Left lobe of liver (tissue), 2 donors: ENCODE measurements around the gene GNB1L. TPM values are rescaled to one million over a fixed set of nuclear protein-coding genes. Genes with fewer than 3 reads are reported as not detected.
"Not testable (repeated sequence)": the region's sequence is repeated elsewhere in the genome, so short reads cannot be mapped to it uniquely, and the experiment has no call there.

ENCODE experiments used
- ATAC-seq: fragments of 200-7000 bp; cut with Tn5 transposase; one replicate; pipeline ENCODE4 v1.9.1; 2020; ENCODE audit warnings: mild to moderate bottlenecking, moderate library complexity
- DNase-seq: peaks from one replicate; pipeline ENCODE4 v3.0.0-alpha.2; 2020; ENCODE audit warnings: low spot score
- total RNA-seq: library from RNA; stranded (reverse); gene quantifications from one replicate; pipeline ENCODE4 v1.2.1, GENCODE V29; 2021
- donor health status: DM: no; HTN: no; CAD: no; lungs with moderate emphysema.
- donor health status: DM: no; HTN: yes; CAD: no.

GNB1L gene
- total RNA-seq, 1 donor from 2014 or later: 4.3 TPM

GRCh38 chr22:19890502-19891316 is 36.0 kb upstream of the GNB1L start:
- no peak for DNase-seq
- no peak for ATAC-seq

- ATAC-seq (no peak), DNase-seq (no peak)
These were observed 35.3 kb upstream of the GNB1L start for GRCh38 chr22:19889951-19890350.

DNA sequence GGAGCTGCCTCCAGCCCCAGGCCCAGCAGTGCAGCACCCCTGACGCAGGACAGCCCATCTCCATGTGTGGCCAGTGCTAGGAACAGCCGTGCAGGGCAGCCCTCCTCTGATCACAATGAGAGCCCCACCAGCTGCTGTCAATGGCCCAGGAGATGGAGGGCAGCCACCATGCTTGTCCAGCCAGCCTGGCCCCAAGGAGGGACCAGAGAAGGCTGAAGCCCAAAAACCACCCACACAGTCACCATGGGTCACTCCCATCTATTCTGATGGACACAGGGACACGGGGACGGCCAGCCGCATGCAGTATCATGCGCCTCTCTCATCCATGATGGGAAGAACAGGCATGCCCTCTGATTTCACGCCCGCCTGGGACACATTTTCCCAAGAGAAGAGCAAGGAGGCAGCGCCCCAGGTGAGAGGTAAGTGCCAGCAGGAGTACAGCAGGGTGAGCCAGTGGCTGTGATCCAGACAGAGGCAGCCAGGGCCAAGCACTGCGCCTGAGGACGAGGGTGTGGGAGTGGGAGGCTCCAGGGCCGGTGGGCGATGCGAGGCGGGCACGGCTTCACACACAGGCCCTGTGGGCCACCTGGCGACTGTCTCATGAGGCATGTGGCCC is 33.6 kb upstream of the GNB1L start:
- ATAC-seq: no peak
- DNase-seq: no peak

DNA sequence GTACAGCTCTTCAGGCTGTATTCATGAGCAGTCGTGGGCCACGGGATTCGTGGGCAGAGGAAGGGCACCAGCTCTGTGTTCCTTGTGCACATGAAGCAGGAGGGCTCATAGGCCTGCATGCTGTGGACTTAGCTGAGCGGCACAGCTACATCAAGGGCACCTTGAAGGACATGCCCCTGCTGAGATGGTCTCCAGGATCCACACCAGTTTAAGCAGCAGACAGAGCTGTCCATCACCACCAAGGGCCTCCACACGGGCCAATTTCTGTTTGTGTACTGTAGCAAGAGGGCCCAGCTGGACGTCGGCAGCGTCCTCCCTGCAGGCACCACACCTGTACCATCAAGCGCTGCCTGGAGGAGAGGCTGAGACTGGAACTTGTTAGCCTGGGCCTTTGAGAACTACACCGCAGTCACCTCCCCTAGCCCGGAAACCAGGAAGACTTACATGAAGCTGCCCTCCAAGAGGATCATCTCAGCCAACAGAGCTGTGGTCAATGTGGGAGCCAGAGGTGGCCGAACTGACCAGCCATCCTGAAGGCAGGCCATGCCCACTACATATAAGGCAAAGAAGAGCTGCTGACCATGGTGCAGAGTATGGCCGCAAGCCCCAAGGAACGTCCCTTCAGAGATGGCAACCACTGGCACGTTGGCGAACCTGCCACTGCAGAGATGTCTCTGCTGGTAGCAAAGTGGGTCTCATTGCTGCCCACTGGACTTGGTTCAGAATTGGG is 32.7 kb upstream of the GNB1L start:
- no peak for DNase-seq
- ATAC-seq: no peak

DNA sequence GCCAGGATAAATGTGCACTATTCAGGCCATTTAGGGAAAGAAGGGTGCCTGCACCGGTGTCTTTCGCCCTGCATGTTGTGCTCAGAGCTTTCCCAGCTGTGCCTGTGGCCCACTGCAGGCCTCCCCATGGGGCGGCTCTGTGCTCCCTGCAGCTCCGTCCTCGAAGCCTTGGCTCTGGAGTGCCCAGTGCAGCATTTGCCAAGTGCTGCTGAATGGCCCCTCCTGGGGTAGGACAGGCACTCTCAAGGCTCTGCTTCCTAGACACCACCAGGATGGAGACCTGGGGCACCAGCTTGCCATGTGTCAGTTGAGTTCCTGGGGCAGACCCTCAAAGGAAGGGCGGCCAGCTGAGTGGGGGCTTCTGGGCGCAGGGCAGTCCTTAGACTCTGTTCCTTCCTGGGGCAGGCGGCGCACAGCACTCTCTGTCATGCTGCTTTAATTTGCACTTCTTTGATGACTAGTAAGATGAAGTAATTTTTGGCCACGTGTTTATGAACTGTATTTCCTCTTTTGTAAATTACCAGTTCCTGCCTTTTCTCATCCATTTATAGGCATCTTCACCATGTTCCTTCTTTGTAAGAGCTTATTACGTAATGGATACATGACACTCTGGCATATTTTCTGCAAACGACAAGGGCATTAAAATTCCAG is 32.1 kb upstream of the GNB1L start:
- ATAC-seq: peak; percentile 9
- DNase-seq: no peak

DNA sequence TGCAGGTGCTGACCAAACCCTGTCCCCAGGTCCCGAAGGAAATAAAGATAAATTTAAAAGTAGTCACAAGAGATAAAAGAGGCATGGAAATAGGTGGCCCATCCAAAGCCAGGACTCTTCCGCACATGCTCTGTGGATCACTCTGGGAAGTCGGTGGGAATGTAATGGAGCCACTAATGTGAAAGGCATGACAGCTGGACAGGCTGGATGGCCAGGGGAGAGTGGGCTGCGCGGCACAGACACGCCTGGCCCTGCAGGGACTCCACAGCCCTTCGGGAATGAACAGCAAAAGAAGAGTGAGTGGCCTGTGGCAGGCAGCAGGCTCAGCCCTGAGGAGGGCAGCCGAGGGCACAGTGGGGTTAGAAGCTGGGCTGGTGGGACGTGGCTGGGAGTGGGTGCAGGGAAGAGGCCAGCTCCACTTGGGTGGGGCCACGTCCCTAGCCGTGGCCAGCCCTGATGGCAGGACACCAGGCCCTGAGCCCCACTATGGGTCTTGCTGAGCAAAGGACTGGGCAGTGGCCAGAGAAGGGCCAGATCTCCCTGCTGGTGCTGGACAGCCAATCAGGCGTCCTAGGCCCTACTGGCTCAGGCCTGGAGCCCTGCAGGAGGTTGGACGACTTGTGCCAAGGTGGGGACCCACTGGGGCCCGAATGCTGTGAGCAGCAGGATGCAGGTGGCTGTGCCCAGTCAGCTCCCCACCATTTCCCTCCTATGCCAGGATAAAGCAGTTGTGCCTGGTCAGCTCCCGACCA is 31.3 kb upstream of the GNB1L start:
- DNase-seq: no peak

DNA sequence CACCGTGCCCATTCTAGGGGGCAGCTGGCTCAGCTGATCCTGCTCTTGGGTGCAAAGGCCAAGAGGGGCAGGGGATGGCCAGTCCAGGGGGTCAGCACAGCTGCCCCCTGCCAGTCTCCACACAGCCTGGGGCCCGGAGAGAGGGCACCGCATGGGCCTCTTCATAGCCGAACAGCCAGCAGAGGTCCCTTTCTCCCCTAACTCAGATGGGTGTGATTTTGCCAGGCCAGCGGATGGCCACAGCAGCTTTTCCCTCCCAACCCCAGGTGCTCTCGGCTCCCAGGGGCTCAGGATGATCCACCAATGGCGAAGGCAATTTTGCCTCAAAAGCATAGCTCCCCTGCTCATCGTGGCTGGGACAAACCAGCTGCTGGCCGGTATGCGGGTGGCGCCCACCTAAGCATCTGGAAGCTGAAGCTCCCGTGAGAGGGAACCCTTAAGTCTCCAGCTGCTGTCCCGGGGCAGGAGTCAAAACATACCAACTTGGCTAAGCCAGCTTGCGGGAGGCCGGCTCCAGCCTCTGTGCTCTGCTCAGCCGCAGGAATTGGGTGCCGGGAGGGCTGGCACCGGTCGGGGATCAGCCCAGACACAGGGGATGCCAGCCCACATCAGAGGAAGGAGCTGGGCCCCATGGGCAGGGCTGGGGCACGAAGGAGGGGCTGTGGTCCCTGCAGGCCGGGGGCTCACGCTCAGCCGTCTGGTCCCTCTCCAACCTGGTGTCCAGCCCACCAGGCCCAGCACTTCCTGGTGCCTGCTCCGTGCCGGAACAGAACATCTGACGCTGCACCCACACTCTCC is 30.5 kb upstream of the GNB1L start:
- DNase-seq: no peak
- ATAC-seq: no peak

More for the DNA sequence above, 31.3 kb upstream of the GNB1L start:
- ATAC-seq: no peak

GRCh38 chr22:19884161-19884953 is 29.7 kb upstream of the GNB1L start:
- DNase-seq (no peak), ATAC-seq (no peak)

- ATAC-seq, DNase-seq: not testable (repeated sequence)
These were observed 28.8 kb upstream of the GNB1L start for GRCh38 chr22:19883446-19883845.

DNA sequence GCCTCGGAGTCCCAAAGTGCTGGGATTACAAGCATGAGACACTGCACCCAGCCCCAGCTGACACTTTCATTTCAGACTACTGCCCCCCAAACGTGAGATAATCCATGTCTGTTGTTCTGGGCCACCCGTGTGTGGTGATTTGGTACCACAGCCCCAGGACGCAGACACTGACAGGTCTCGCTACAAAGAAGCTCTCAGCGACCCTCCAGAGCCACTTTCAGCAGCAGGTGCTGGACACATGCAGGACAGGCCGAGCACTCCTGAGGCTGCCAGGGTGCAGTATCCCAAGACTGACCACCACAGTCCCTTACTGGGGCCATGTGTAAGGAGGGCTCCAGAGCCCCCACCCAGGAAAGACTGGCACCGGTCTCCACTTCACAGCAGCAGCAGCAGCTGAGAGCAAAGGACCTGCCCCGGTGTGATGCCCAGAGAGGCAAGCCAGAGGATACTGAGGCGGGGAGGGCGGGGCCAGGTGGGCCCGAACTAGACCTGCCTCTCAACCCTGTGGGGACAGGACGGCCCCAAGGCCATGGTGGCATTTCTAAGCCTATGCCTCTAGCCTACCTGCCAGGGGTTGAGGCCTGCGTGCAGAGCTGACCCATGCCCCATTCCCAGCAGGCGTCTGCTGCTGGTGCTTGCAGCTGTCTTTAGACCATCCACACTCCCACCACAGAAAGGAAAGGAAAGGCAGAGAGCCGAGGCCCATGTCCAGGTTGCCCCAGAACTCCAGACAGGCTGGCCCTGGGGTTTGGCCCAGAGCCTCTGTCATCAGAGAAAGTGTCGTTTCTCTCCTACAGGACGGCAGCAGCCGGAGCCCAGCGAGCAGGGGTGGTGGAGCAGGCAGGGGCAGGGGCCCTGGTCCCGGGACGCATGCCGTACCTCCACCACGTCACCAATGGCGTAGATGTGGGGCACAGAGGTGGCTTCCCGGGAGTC is 28.0 kb upstream of the GNB1L start:
- ATAC-seq (no peak), DNase-seq (peak; percentile 43)

- ATAC-seq (no peak), DNase-seq (peak; percentile 42)
These were observed 26.3 kb upstream of the GNB1L start for GRCh38 chr22:19880786-19881569.

- DNase-seq: peak; percentile 41
These were observed 25.5 kb upstream of the GNB1L start for GRCh38 chr22:19879992-19880785.

DNA sequence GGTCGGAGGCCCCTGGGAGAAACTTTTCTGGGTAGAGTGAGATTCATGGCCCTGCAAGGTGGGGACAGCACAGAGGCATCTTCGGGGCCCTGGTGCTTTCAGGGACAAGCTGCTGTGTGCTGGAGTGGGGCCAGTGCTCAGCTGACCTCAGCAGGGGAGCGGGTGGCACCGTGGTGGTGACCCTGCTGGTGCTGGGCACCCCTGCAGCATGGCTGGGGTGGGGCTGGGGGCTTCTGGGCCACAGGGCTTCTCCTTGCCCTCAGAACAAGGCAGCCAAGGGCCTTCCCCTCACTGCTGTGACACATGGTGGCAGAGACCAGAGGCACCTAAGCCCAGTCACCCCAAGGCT is 24.9 kb upstream of the GNB1L start:
- ATAC-seq (no peak), DNase-seq (no peak)

More at GRCh38 chr22:19879992-19880785, 25.5 kb upstream of the GNB1L start:
- no peak for ATAC-seq

GRCh38 chr22:19879246-19879570 is 24.5 kb upstream of the GNB1L start:
- ATAC-seq: no peak
- peak; percentile 33 for DNase-seq

DNA sequence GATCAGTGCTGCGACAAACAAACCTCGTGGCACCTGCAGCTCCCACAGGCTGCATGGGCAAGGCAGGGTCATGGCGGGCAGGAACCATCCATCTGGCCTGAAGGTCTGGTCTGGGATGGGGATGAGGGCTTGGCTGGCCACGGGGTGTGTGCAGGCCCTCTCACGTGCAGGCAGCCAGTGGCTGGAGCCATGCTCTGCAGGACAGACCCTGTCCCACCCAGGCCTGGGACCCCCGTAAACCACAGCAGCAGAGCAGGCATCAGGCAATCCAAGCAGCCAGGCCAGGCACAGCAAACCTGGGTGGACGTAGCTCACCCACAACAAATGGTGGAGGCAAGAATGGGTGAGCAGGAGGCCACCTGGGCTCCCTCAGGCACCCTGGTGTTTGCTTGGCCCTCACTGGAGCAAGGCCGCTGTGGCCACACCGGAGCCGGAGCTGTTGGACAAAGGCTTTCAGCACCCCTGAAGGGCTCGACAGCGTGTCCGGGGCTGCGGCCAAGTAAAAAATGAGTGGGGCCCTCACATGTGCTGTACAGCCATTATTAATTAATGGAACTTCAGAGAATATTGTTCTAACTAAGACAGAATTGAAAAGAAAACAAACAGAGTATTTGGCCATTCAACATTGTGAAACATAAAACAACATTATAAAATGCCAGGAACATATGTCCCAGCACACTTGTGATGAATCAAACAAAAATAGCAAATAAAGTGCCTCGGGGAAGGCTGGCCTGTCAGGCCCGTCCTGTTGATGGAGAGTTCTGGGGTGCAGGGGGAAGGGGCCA is 24.0 kb upstream of the GNB1L start:
- no peak for ATAC-seq
- DNase-seq: peak; percentile 40
